Upper lobe of left lung (tissue), 4 donors: ENCODE measurements around the gene BAIAP2L2.

Source experiments
- CTCF ChIP-seq, 6 experiments: fragments of 450-650 bp in 4 of 6; fragments of 200-600 bp in 2 of 6; sonication (generic) in 2 of 6; IDR thresholded peaks; one replicate each; pipeline ENCODE4 v1.5.1; 2016 to 2019; ENCODE audit warnings: antibody characterized with exemption in 6 of 6
- EP300 ChIP-seq, 4 donors: sonication (generic); formaldehyde crosslinking; IDR thresholded peaks; one replicate each; pipeline ENCODE4 v1.5.1; 2017; ENCODE audit warnings: antibody characterized with exemption in 4 of 4, control low read depth in 2 of 4
- POLR2A ChIP-seq, 4 donors: fragments of 450-650 bp; IDR thresholded peaks; one replicate each; pipeline ENCODE4 v1.5.1; 2016 to 2017; ENCODE audit warnings: antibody characterized with exemption in 4 of 4, mild to moderate bottlenecking in 2 of 4
- POLR2AphosphoS5 ChIP-seq, 2 donors: sonication (generic); formaldehyde crosslinking; IDR thresholded peaks; one replicate each; pipeline ENCODE4 v1.5.1; 2017; ENCODE audit warnings: antibody characterized with exemption in 2 of 2

GRCh38 chr22:38155703-38156102 is 45.2 kb upstream of the BAIAP2L2 start:
- TF ChIP-seq CTCF (IDR thresholded peaks at IDR 0.05), result no peak
- TF ChIP-seq POLR2A (IDR thresholded peaks at IDR 0.05), result no peak
- no peak for TF ChIP-seq POLR2AphosphoS5 (IDR thresholded peaks at IDR 0.05)
- no peak for TF ChIP-seq EP300 (IDR thresholded peaks at IDR 0.05)
